Measurements from ENCODE around the gene LRRTM1. TPM values are rescaled to one million over a fixed set of nuclear protein-coding genes. Genes with fewer than 3 reads are reported as not detected.

LRRTM1 gene
- 0.11 TPM for total RNA-seq
- long read RNA-seq, partial matches to known transcripts, result 0 of 1 reads
- long read RNA-seq, other reads (novel, unspliced or antisense), result 0 of 1 reads

GRCh38 chr2:80303909-80304837, at the start of gene LRRTM1:
Gene LRRTM1, minus strand, starts transcription at chr2:80304752. Its CDS starts 933 bp downstream, at chr2:80303819.
- H3K27ac ChIP-seq (replicated peaks), result no peak within 1 kb of the TSS

GRCh38 chr2:80351231-80351630, 46.7 kb upstream of the LRRTM1 start:
- Histone ChIP-seq H3K4me1 (no peaks in the 10 kb centered on the region), H3K36me3 (no peaks in the 10 kb centered on the region), H3K27ac (replicated peaks) (no peak overlapping the region), H3K4me3 (no peak overlapping the region), H3K27me3 (ENCODE audit: low read depth) (no peaks in the 10 kb centered on the region), H3K9me3 (replicated peaks) (no peaks in the 10 kb centered on the region)
- TF ChIP-seq CTCF (IDR thresholded peaks at IDR 0.05; ENCODE audit: borderline replicate concordance), result no peak
- intact Hi-C loops (cut with micrococcal nuclease), result no loop called here
- DNase-seq, result no peak

More at GRCh38 chr2:80303909-80304837, at the start of gene LRRTM1:
- Histone ChIP-seq H3K27me3 (ENCODE audit: low read depth) (peaks cover 79% of the 10 kb centered on the region), H3K4me1 (peaks cover 27% of the 10 kb centered on the region), H3K4me3 (peak within 1 kb of the TSS; percentile 64), H3K36me3 (no peaks in the 10 kb centered on the region), H3K9me3 (replicated peaks) (no peaks in the 10 kb centered on the region)
- no peak for TF ChIP-seq CTCF (IDR thresholded peaks at IDR 0.05; ENCODE audit: borderline replicate concordance)
- intact Hi-C loops (cut with micrococcal nuclease), result no loop called here
- DNase-seq, result no peak

GRCh38 chr2:80348953-80349352, 44.4 kb upstream of the LRRTM1 start:
- no peak overlapping the region for H3K27ac ChIP-seq (replicated peaks)
- H3K4me1 ChIP-seq, result no peaks in the 10 kb centered on the region
- intact Hi-C loops (cut with micrococcal nuclease), result no loop called here
- H3K9me3 ChIP-seq (replicated peaks), result no peaks in the 10 kb centered on the region
- no peak for DNase-seq
- H3K27me3 ChIP-seq (ENCODE audit: low read depth), result no peaks in the 10 kb centered on the region
- no peak overlapping the region for H3K4me3 ChIP-seq
- H3K36me3 ChIP-seq, result no peaks in the 10 kb centered on the region
- TF ChIP-seq CTCF (IDR thresholded peaks at IDR 0.05; ENCODE audit: borderline replicate concordance), result no peak

GRCh38 chr2:80348078-80348477, 43.5 kb upstream of the LRRTM1 start:
- no peaks in the 10 kb centered on the region for H3K9me3 ChIP-seq (replicated peaks)
- intact Hi-C loops (cut with micrococcal nuclease), result no loop called here
- H3K4me3 ChIP-seq, result no peak overlapping the region
- no peak for TF ChIP-seq CTCF (IDR thresholded peaks at IDR 0.05; ENCODE audit: borderline replicate concordance)
- no peaks in the 10 kb centered on the region for H3K36me3 ChIP-seq
- DNase-seq, result no peak
- no peaks in the 10 kb centered on the region for H3K4me1 ChIP-seq
- no peaks in the 10 kb centered on the region for H3K27me3 ChIP-seq (ENCODE audit: low read depth)
- no peak overlapping the region for H3K27ac ChIP-seq (replicated peaks)

GRCh38 chr2:80340022-80340421, 35.5 kb upstream of the LRRTM1 start:
- Histone ChIP-seq H3K36me3 (no peaks in the 10 kb centered on the region), H3K4me1 (no peaks in the 10 kb centered on the region), H3K9me3 (replicated peaks) (no peaks in the 10 kb centered on the region), H3K27ac (replicated peaks) (no peak overlapping the region), H3K27me3 (ENCODE audit: low read depth) (no peaks in the 10 kb centered on the region), H3K4me3 (no peak overlapping the region)
- no peak for DNase-seq
- intact Hi-C loops (cut with micrococcal nuclease), result no loop called here
- no peak for TF ChIP-seq CTCF (IDR thresholded peaks at IDR 0.05; ENCODE audit: borderline replicate concordance)
